Testis (tissue), 3 donors: Measurements from ENCODE around the gene IL17RB. TPM values are rescaled to one million over a fixed set of nuclear protein-coding genes. Genes with fewer than 3 reads are reported as not detected.
A peak's percentile ranks its signal among the peaks of the same experiment; 100 is the strongest.

Experiments used
- DNase-seq: peaks from one replicate; pipeline ENCODE4 v3.0.0-alpha.2; 2019
- H3K27ac ChIP-seq, 2 donors: fragments of 200-600 bp; sonication (generic); one replicate each; pipeline ENCODE4 v1.5.1; 2019
- H3K27me3 ChIP-seq: fragments of 200-600 bp; sonication (generic); one replicate; pipeline ENCODE4 v1.5.1; 2019
- H3K36me3 ChIP-seq: fragments of 200-600 bp; sonication (generic); one replicate; pipeline ENCODE4 v1.5.1; 2017; ENCODE audit warnings: low read depth; ENCODE audit errors: missing control alignments
- H3K4me1 ChIP-seq: fragments of 200-600 bp; sonication (generic); one replicate; pipeline ENCODE4 v1.5.1; 2019
- H3K4me3 ChIP-seq, 2 donors: fragments of 200-600 bp; sonication (generic); one replicate each; pipeline ENCODE4 v1.5.1; 2017 to 2019
- H3K9me3 ChIP-seq: fragments of 200-600 bp; sonication (generic); one replicate; pipeline ENCODE4 v1.5.1; 2017
- CTCF ChIP-seq, 3 experiments: fragments of 450-650 bp in 2 of 3; fragments of 200-600 bp in 1 of 3; sonication (generic) in 1 of 3; IDR thresholded peaks; one replicate each; pipeline ENCODE4 v1.5.1; 2016 to 2019; ENCODE audit warnings: antibody characterized with exemption in 3 of 3, mild to moderate bottlenecking in 2 of 3, moderate library complexity in 1 of 3
- POLR2A ChIP-seq: fragments of 450-650 bp; IDR thresholded peaks from one replicate; pipeline ENCODE4 v1.6.1; 2017; ENCODE audit warnings: antibody characterized with exemption, mild to moderate bottlenecking, moderate library complexity
- WGBS, 2 donors: methylation state at CpG; one replicate each; pipeline ENCODE4 v1.1.5; 2018; 5-methylcytosine and 5-hydroxymethylcytosine counted together
- intact Hi-C: fragments of 100-400 bp; cut with DNase I; formaldehyde crosslinking; loops from one replicate; pipeline ENCODE4 v1.15.1; 2023; ENCODE audit warnings: low total_unique reads
- polyA plus RNA-seq: library from polyadenylated mRNA; stranded (reverse); fragments of 350-450 nt; fragmentation: Illumina TruSeq; extraction: RNeasy Lipid Tissue Mini Kit (QIAGEN cat#74804); gene quantifications from one replicate; pipeline ENCODE4 v1.2.3, GENCODE V29; 2014; ENCODE audit warnings: low read depth, low replicate concordance; ENCODE audit not compliant: insufficient read depth
- total RNA-seq, 2 donors: library from RNA; depleted of rRNA; stranded (reverse); fragments of >200 nt; gene quantifications; one replicate each; pipeline ENCODE4 v1.2.3, GENCODE V29; 2016

The IL17RB gene
- total and polyA plus RNA-seq, 3 donors from 2014 or later = 5.8 to 17.5 (median 9.5) TPM

DNA sequence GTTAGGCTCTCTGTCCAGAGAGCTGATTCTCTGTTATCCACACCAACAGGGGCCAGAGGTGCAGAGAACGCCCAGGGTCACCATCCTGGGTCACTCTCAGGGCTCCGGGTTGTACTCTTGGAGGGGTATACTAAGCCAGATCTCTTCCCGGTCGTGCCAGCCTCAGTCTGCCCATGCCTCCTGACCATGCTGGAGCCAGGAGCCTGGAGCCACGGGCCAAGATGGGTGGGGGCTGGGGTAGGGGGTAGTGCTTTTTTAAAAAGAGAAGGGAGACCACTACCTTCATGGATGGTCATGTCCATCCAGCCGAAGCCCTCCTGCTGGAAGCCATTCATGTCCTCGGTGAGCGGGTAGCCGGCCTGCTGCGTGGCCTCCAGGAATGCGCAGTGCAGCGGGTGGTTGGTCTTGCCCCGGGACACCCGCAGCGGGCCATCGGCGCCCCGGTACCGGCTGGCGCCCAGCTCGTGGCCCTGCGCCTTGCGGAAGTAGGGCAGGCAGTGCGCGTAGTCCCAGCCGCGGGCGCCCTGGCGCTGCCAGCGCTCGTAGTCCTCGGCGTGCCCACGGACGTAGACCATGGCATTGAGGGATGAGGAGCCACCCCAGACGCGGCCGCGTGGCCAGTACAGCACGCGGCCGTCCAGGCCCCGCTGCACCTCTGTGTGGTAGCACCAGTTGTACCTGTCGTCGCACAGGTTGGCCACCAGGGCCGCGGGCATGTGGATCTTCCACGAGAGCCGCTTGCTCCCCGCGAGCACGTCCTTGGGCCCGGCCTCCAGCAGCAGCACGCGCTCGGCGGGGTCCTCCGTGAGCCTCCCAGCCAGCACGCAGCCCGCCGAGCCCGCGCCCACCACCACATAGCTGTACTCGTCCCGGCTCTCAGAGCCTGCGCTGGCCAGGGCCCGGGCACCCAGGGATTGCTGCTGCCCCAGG lies 23.1 kb upstream of the IL17RB start:
- H3K27me3 ChIP-seq = no peaks in the 10 kb centered on the region
- intact Hi-C loops = no loop called here
- TF ChIP-seq CTCF (IDR thresholded peaks at IDR 0.05) (no peak), POLR2A (no peak)
- no peaks in the 10 kb centered on the region for H3K9me3 ChIP-seq
- no peaks in the 10 kb centered on the region for H3K4me1 ChIP-seq
- 76 to 89% methylated on average over 5 to 65 of the region's 67 CpGs for WGBS, 2 donors
- no peak overlapping the region for H3K27ac ChIP-seq
- H3K4me3 ChIP-seq = peak overlapping the region in 1 of 2 donors; percentile 0
- no peak for DNase-seq
- no peaks in the 10 kb centered on the region for H3K36me3 ChIP-seq

- WGBS, 2 donors = 58 to 60% methylated on average over 6 to 10 of the region's 10 CpGs
- no peak for DNase-seq
- Histone ChIP-seq H3K27me3 (no peaks in the 10 kb centered on the region), H3K9me3 (no peaks in the 10 kb centered on the region), H3K4me1 (no peaks in the 10 kb centered on the region), H3K4me3 (peak overlapping the region in 1 of 2 donors; percentile 0), H3K36me3 (no peaks in the 10 kb centered on the region), H3K27ac (no peak overlapping the region)
- intact Hi-C loops = no loop called here
- TF ChIP-seq POLR2A (no peak), CTCF (IDR thresholded peaks at IDR 0.05) (no peak)
These were observed 22.3 kb upstream of the IL17RB start for GRCh38 chr3:53823956-53824657.

DNA sequence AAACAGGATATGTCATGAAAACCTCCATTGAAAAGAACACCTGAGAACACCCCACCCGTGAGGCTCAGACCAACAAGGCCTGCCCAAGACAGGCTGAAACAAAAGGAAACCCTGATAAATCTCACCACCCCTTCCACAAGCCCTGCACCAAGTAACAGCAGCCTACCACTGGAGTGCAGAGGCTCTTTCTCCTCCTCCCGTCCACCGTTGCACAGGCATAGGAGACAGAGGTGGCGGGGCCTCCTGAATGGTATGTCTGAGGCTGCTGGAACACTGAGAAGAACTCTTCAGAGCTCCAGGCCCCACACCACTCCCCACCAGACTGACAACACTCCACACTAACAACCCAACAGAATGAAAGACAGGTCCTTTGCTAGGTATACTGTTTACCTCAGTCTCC lies 21.6 kb upstream of the IL17RB start:
- 85 to 90% methylated on average over 4 of the region's 4 CpGs for WGBS, 2 donors
- TF ChIP-seq POLR2A = no peak
- TF ChIP-seq CTCF (IDR thresholded peaks at IDR 0.05) = no peak
- Histone ChIP-seq H3K27ac (no peak overlapping the region), H3K4me3 (no peak overlapping the region), H3K4me1 (no peaks in the 10 kb centered on the region), H3K36me3 (no peaks in the 10 kb centered on the region), H3K27me3 (no peaks in the 10 kb centered on the region), H3K9me3 (no peaks in the 10 kb centered on the region)
- intact Hi-C loops = no loop called here
- DNase-seq = no peak

DNA sequence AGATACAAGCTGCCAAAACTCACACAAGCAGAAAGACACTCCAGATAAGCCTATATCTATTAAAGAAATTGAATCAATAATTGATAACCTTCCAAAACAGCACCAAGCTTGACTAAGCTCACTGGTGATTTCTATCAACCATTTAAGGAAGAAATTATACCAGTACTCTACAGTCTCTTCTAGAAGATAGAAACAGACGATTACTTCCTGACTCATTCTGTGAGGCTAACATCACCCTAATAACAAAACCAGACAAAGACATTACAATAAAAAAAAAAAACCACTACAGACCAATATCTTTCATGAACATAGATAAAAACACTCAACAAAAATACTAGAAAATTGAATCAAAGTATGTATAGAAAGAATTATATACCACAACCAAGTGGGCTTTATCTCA lies 20.3 kb upstream of the IL17RB start:
- TF ChIP-seq CTCF (IDR thresholded peaks at IDR 0.05) (no peak), POLR2A (no peak)
- no peaks in the 10 kb centered on the region for H3K9me3 ChIP-seq
- no peaks in the 10 kb centered on the region for H3K27me3 ChIP-seq
- 69% methylated on average over 1 of the region's 1 CpG for WGBS, 2 donors
- intact Hi-C loops = no loop called here
- no peaks in the 10 kb centered on the region for H3K36me3 ChIP-seq
- H3K27ac ChIP-seq = no peak overlapping the region
- no peak overlapping the region for H3K4me3 ChIP-seq
- no peak for DNase-seq
- no peaks in the 10 kb centered on the region for H3K4me1 ChIP-seq
